Calu3 (cell line): Measurements from ENCODE around the gene DIP2B. TPM values are rescaled to one million over a fixed set of nuclear protein-coding genes. Genes with fewer than 3 reads are reported as not detected.

ENCODE experiments used
- BruUV-seq: library from RNA; stranded (reverse); fragments of 400-500 nt; replicated peaks from 2 replicates; lab custom pipeline; 2021; lab: Mats Ljungman, UMichigan
- CTCF ChIA-PET: fragments of 300-600 bp; sonication (Branson Sonifier 250); formaldehyde crosslinking; loops from one replicate; lab custom pipeline; 2022; ENCODE audit warnings: antibody characterized with exemption; lab: Charles Lee
- DNase-seq: peaks from one replicate; pipeline ENCODE4 v3.0.0; 2022
- H3K27ac Mint-ChIP-seq: one replicate; pipeline ENCODE4 v1.8.0; 2022; ENCODE audit warnings: mixed read lengths; ENCODE audit not compliant: unreplicated experiment
- H3K27me3 Mint-ChIP-seq: one replicate; pipeline ENCODE4 v1.8.0; 2022; ENCODE audit warnings: mixed read lengths; ENCODE audit not compliant: unreplicated experiment
- H3K36me3 Mint-ChIP-seq: one replicate; pipeline ENCODE4 v1.8.0; 2022; ENCODE audit warnings: mild to moderate bottlenecking, moderate library complexity, mixed read lengths; ENCODE audit not compliant: insufficient read depth, unreplicated experiment
- H3K4me1 Mint-ChIP-seq: one replicate; pipeline ENCODE4 v1.8.0; 2022; ENCODE audit warnings: mild to moderate bottlenecking, low read depth, mixed read lengths; ENCODE audit not compliant: unreplicated experiment
- H3K4me3 Mint-ChIP-seq: one replicate; pipeline ENCODE4 v1.8.0; 2022; ENCODE audit warnings: mild to moderate bottlenecking, low read depth, moderate library complexity, mixed read lengths; ENCODE audit not compliant: unreplicated experiment
- H3K9me3 Mint-ChIP-seq: one replicate; pipeline ENCODE4 v1.8.0; 2022; ENCODE audit warnings: low read depth, mixed read lengths; ENCODE audit not compliant: unreplicated experiment
- CTCF ChIP-seq: fragments of 200-600 bp; IDR thresholded peaks from one replicate; pipeline ENCODE4 v1.8.0; 2022; ENCODE audit warnings: antibody characterized with exemption; ENCODE audit not compliant: unreplicated experiment
- intact Hi-C: fragments of 100-400 bp; cut with micrococcal nuclease; formaldehyde crosslinking; loops from one replicate; pipeline ENCODE4 v1.10.0; 2022; ENCODE audit not compliant: unreplicated experiment
- total RNA-seq: library from RNA; stranded (reverse); gene quantifications from 2 replicates; pipeline ENCODE4 v1.2.3, GENCODE V29; 2022

Gene DIP2B
- total RNA-seq, 1 experiment from 2014 or later = 22.8 TPM

GRCh38 chr12:50615907-50616296, 111.1 kb downstream of the DIP2B start:
- CTCF ChIA-PET = interaction anchor here (1.2 kb wide), 1 partner anchor 67 kb away, joined by 3 read pairs; no protein-coding TSS in a partner anchor
- Mint-ChIP-seq H3K27ac (no peak overlapping the region), H3K4me1 (peaks cover 18% of the 10 kb centered on the region), H3K4me3 (no peak overlapping the region), H3K9me3 (no peaks in the 10 kb centered on the region), H3K27me3 (no peaks in the 10 kb centered on the region), H3K36me3 (peaks cover 5% of the 10 kb centered on the region)
- TF ChIP-seq CTCF = no peak
- no peak for DNase-seq
- intact Hi-C loops = no loop called here
- BruUV-seq = no TSS peak

- no peak overlapping the region for H3K27ac Mint-ChIP-seq
- H3K4me3 Mint-ChIP-seq = no peak overlapping the region
- H3K9me3 Mint-ChIP-seq = no peaks in the 10 kb centered on the region
- H3K36me3 Mint-ChIP-seq = peaks cover 11% of the 10 kb centered on the region
- peaks cover 28% of the 10 kb centered on the region for H3K4me1 Mint-ChIP-seq
- no peak for TF ChIP-seq CTCF
- no peaks in the 10 kb centered on the region for H3K27me3 Mint-ChIP-seq
- CTCF ChIA-PET = no interaction called here
- intact Hi-C loops = no loop called here
- BruUV-seq = no TSS peak
- DNase-seq = no peak
Observed at GRCh38 chr12:50617657-50618056, 112.9 kb downstream of the DIP2B start.

- Mint-ChIP-seq H3K4me1 (peaks cover 28% of the 10 kb centered on the region), H3K4me3 (peak overlapping the region; percentile 27), H3K27ac (peak overlapping the region; percentile 72), H3K36me3 (peaks cover 11% of the 10 kb centered on the region), H3K9me3 (no peaks in the 10 kb centered on the region), H3K27me3 (no peaks in the 10 kb centered on the region)
- no TSS peak for BruUV-seq
- TF ChIP-seq CTCF = no peak
- CTCF ChIA-PET = interaction anchor here (1.0 kb wide), 1 partner anchor 73 kb away, joined by 5 read pairs; no protein-coding TSS in a partner anchor
- DNase-seq = peak; percentile 38
- intact Hi-C loops = no loop called here
Observed at GRCh38 chr12:50618864-50619609, 114.3 kb downstream of the DIP2B start.

- CTCF ChIA-PET = interaction anchor here (1.0 kb wide), 1 partner anchor 74 kb away, joined by 5 read pairs; no protein-coding TSS in a partner anchor
- Mint-ChIP-seq H3K27me3 (no peaks in the 10 kb centered on the region), H3K36me3 (peaks cover 11% of the 10 kb centered on the region), H3K4me1 (peaks cover 28% of the 10 kb centered on the region), H3K4me3 (peak overlapping the region; percentile 27), H3K27ac (peak overlapping the region; percentile 72), H3K9me3 (no peaks in the 10 kb centered on the region)
- intact Hi-C loops = no loop called here
- TF ChIP-seq CTCF = no peak
- BruUV-seq = no TSS peak
- DNase-seq = no peak
Observed at GRCh38 chr12:50619610-50619958, 114.8 kb downstream of the DIP2B start.
